DMS53 (cell line): ENCODE data around the gene CXCL10.
"Not testable (repeated sequence)": the region's sequence is repeated elsewhere in the genome, so short reads cannot be mapped to it uniquely, and the experiment has no call there.

Experiments used
- DNase-seq: peaks from one replicate; lab custom pipeline; 2025; lab: John Stamatoyannopoulos, UW

CXCL10 gene

GRCh38 chr4:76028350-76028765 lies 5.1 kb upstream of the CXCL10 start:
- DNase-seq = peak; percentile 34

GRCh38 chr4:76024065-76024464 lies 768 bp upstream of the CXCL10 start:
- no peak for DNase-seq

GRCh38 chr4:76022677-76023076 lies 620 bp downstream of the CXCL10 start:
- DNase-seq = no peak

- no peak for DNase-seq
These were observed 1.3 kb downstream of the CXCL10 start for GRCh38 chr4:76022031-76022430.

- DNase-seq = peak; percentile 29
These were observed 6.1 kb downstream of the CXCL10 start for GRCh38 chr4:76017056-76017686.

GRCh38 chr4:76016393-76016792 lies 6.9 kb downstream of the CXCL10 start:
- peak; percentile 93 for DNase-seq

GRCh38 chr4:76013540-76013939 lies 9.8 kb downstream of the CXCL10 start:
- no peak for DNase-seq

GRCh38 chr4:76012388-76012801 lies 10.9 kb downstream of the CXCL10 start:
- no peak for DNase-seq

GRCh38 chr4:76011700-76012387 lies 11.5 kb downstream of the CXCL10 start:
- DNase-seq = no peak

GRCh38 chr4:76011018-76011670 lies 12.2 kb downstream of the CXCL10 start:
- DNase-seq = no peak

GRCh38 chr4:76010576-76010975 lies 12.7 kb downstream of the CXCL10 start:
- no peak for DNase-seq

- DNase-seq = no peak
These were observed 14.0 kb downstream of the CXCL10 start for GRCh38 chr4:76009311-76009710.

- peak; percentile 2 for DNase-seq
These were observed 16.0 kb downstream of the CXCL10 start, which contains the start of gene CXCL9 for GRCh38 chr4:76007089-76007862. TSS of gene CXCL9 (minus strand) at chr4:76007509. CDS start at chr4:76007449, 60 bp downstream.

- DNase-seq = no peak
These were observed 19.7 kb downstream of the CXCL10 start for GRCh38 chr4:76003620-76004019.

- no peak for DNase-seq
These were observed 20.3 kb downstream of the CXCL10 start for GRCh38 chr4:76003035-76003434.

GRCh38 chr4:76002176-76002575 lies 21.1 kb downstream of the CXCL10 start:
- peak; percentile 74 for DNase-seq

GRCh38 chr4:76001700-76002099 lies 21.6 kb downstream of the CXCL10 start:
- DNase-seq = no peak

- DNase-seq = no peak
These were observed 23.0 kb downstream of the CXCL10 start for GRCh38 chr4:76000279-76000678.

- not testable (repeated sequence) for DNase-seq
These were observed 24.7 kb downstream of the CXCL10 start for GRCh38 chr4:75998525-75999147.

GRCh38 chr4:75997946-75998345 lies 25.4 kb downstream of the CXCL10 start:
- DNase-seq = no peak

GRCh38 chr4:75997081-75997480 lies 26.2 kb downstream of the CXCL10 start:
- no peak for DNase-seq

- DNase-seq = peak; percentile 78
These were observed 27.6 kb downstream of the CXCL10 start for GRCh38 chr4:75995727-75996126.
